ENCODE measurements around the gene KANK4. TPM values are rescaled to one million over a fixed set of nuclear protein-coding genes. Genes with fewer than 3 reads are reported as not detected.

KANK4 gene
- polyA plus RNA-seq, 2 of the 4 experiments (the other 2 are of a cell fraction), result 0.66 to 0.81 TPM

DNA sequence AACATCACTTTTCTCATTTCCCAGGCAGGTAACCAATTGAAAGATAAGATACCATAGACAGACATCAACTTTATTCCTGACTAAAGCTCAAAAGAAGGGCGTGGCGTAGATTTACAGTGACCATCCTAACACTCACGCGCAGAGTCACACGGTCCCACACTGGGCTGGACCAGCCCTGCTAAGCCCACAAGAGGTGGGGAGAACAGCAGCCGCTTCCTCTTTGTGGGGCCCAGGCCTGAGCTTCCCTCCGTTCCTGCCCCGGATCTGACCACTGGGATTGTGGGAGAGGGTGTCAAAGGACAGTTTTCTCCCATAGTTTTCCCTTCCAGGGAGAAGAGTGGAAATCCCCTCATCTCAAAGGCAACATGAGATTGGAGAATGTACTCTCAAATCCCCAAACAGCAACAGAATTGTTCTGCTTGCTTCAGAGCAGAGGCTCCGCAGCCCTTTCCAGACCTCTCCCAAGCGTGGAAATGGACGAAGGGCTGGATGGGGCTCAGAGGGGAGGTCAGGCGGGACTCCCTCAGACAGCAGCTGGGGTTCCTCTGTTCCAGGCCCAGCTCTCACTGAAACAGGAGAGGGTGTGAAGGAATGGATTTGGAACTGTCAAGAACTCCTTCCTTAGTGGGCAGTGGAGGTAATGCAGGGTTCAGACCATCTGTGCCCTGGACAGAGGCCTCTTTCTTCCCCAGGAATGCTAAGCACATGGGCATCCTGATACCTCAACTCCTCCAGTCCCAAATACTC, 90.9 kb downstream of the KANK4 start:
- Histone ChIP-seq H3K9me3 (no peaks in the 10 kb centered on the region), H3K4me2 (no peak overlapping the region), H3K4me1 (peaks cover 25% of the 10 kb centered on the region), H3K4me3 (no peak overlapping the region), H3K27ac (peak overlapping the region in 1 of 2 experiments; percentile 53; a peak in 2 of 6 replicates)
- ATAC-seq (peak; percentile 48 to 60; a peak in 3 of 6 replicates), DNase-seq (ENCODE audit: low read depth in 1 of 2, low spot score in 1 of 2) (no peak), FAIRE-seq (no peak)
- POLR2A ChIA-PET, result no interaction called here
- WGBS (ENCODE audit: missing lambda C conversion rate), result 87% methylated on average over 8 of the region's 12 CpGs
- CTCF ChIA-PET, result interaction anchor here (0.7 to 2.1 kb wide), 3 partner anchors 53 to 163 kb away, joined by 3 to 6 read pairs (median 3); no protein-coding TSS in a partner anchor
- TF ChIP-seq MYC (IDR thresholded peaks at IDR 0.05; ENCODE audit: borderline replicate concordance, low read length) (no peak), EHMT2 (IDR thresholded peaks at IDR 0.05; ENCODE audit: low read depth) (no peak), CBX2 (IDR thresholded peaks at IDR 0.05; ENCODE audit: borderline replicate concordance, low read depth) (no peak), CHD4 (IDR thresholded peaks at IDR 0.05; ENCODE audit: borderline replicate concordance) (no peak), SMC3 (IDR thresholded peaks at IDR 0.05) (no peak), HOXA7 (CRISPR knock-in tag; IDR thresholded peaks at IDR 0.05) (no peak), MAZ (IDR thresholded peaks at IDR 0.05; ENCODE audit: borderline replicate concordance, low read depth, low read length) (no peak)
- TF ChIP-seq, protein P1, sequence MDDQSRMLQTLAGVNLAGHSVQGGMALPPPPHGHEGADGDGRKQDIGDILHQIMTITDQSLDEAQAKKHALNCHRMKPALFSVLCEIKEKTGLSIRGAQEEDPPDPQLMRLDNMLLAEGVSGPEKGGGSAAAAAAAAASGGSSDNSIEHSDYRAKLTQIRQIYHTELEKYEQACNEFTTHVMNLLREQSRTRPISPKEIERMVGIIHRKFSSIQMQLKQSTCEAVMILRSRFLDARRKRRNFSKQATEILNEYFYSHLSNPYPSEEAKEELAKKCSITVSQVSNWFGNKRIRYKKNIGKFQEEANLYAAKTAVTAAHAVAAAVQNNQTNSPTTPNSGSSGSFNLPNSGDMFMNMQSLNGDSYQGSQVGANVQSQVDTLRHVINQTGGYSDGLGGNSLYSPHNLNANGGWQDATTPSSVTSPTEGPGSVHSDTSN (IDR thresholded peaks at IDR 0.05), result no peak
- TF ChIP-seq, protein P2, sequence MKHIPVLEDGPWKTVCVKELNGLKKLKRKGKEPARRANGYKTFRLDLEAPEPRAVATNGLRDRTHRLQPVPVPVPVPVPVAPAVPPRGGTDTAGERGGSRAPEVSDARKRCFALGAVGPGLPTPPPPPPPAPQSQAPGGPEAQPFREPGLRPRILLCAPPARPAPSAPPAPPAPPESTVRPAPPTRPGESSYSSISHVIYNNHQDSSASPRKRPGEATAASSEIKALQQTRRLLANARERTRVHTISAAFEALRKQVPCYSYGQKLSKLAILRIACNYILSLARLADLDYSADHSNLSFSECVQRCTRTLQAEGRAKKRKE (CRISPR knock-in tag; IDR thresholded peaks at IDR 0.05; ENCODE audit: low read depth), result no peak

DNA sequence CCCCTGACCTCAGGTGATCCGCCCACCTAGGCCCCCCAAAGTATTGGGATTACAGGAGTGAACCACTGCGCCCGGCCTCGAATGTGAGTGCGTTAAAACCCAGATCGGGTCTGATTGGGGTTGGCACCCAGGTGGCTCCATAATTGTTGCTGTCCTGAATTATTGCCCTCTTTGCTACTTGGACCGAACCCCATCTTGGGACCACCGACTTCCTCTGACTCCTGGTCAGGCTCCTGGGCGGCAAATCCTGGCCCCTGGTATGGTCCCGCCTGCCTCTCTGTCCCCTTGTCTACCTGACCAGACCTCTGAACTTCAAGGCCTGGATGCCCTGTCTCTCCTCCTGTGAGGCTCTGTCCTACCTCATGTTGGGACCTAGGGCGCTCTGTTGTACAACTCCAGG, 91.7 kb downstream of the KANK4 start:
- 55% methylated on average over 4 of the region's 11 CpGs for WGBS (ENCODE audit: missing lambda C conversion rate)
- no peak for ATAC-seq
- Histone ChIP-seq H3K4me3 (no peak overlapping the region), H3K27ac (no peak overlapping the region), H3K9me3 (no peaks in the 10 kb centered on the region), H3K4me1 (peaks cover 25% of the 10 kb centered on the region), H3K4me2 (no peak overlapping the region)
- no peak for DNase-seq (ENCODE audit: low read depth in 1 of 2, low spot score in 1 of 2)
- FAIRE-seq, result no peak
- no peak for TF ChIP-seq CBX8 (IDR thresholded peaks at IDR 0.05)
- no peak for TF ChIP-seq FOSB (CRISPR knock-in tag; IDR thresholded peaks at IDR 0.05)
- TF ChIP-seq CHD4 (IDR thresholded peaks at IDR 0.05; ENCODE audit: borderline replicate concordance), result no peak
- no peak for TF ChIP-seq MAFK (IDR thresholded peaks at IDR 0.05; ENCODE audit: partially characterized antibody)
- TF ChIP-seq BHLHE40 (IDR thresholded peaks at IDR 0.05; ENCODE audit: low read depth, low read length), result no peak
- no peak for TF ChIP-seq FOXS1 (CRISPR knock-in tag; IDR thresholded peaks at IDR 0.05)
- no peak for TF ChIP-seq ZSCAN20 (CRISPR knock-in tag; IDR thresholded peaks at IDR 0.05)
- TF ChIP-seq, protein P2 (CRISPR knock-in tag; IDR thresholded peaks at IDR 0.05; ENCODE audit: low read depth), result no peak
- no peak for TF ChIP-seq ESRRA (IDR thresholded peaks at IDR 0.05; ENCODE audit: borderline replicate concordance, low read length)
- TF ChIP-seq FOSL2 (IDR thresholded peaks at IDR 0.05), result no peak
- TF ChIP-seq FOSL2 (CRISPR knock-in tag; IDR thresholded peaks at IDR 0.05), result no peak
- TF ChIP-seq NPAS2 (CRISPR knock-in tag; IDR thresholded peaks at IDR 0.05; ENCODE audit: borderline replicate concordance), result no peak
- no peak for TF ChIP-seq EP300 (IDR thresholded peaks at IDR 0.05)
- TF ChIP-seq MYC (IDR thresholded peaks at IDR 0.05; ENCODE audit: borderline replicate concordance, low read length), result no peak
- TF ChIP-seq, protein P3, sequence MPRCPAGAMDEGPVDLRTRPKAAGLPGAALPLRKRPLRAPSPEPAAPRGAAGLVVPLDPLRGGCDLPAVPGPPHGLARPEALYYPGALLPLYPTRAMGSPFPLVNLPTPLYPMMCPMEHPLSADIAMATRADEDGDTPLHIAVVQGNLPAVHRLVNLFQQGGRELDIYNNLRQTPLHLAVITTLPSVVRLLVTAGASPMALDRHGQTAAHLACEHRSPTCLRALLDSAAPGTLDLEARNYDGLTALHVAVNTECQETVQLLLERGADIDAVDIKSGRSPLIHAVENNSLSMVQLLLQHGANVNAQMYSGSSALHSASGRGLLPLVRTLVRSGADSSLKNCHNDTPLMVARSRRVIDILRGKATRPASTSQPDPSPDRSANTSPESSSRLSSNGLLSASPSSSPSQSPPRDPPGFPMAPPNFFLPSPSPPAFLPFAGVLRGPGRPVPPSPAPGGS (IDR thresholded peaks at IDR 0.05), result no peak
- ChIA-PET POLR2A (no interaction called here), CTCF (interaction anchor here (0.7 to 2.1 kb wide), 3 partner anchors 52 to 164 kb away, joined by 3 to 6 read pairs (median 3); no protein-coding TSS in a partner anchor)

Measured in A549 (cell line).